Measurements from ENCODE around the gene TMEM120B. TPM values are rescaled to one million over a fixed set of nuclear protein-coding genes. Genes with fewer than 3 reads are reported as not detected.

TMEM120B gene
- total and polyA plus RNA-seq, 2 of the 13 experiments (the other 11 are each of a cell fraction or from before 2014, with no cell fraction given): 7.1 to 12.9 TPM

DNA sequence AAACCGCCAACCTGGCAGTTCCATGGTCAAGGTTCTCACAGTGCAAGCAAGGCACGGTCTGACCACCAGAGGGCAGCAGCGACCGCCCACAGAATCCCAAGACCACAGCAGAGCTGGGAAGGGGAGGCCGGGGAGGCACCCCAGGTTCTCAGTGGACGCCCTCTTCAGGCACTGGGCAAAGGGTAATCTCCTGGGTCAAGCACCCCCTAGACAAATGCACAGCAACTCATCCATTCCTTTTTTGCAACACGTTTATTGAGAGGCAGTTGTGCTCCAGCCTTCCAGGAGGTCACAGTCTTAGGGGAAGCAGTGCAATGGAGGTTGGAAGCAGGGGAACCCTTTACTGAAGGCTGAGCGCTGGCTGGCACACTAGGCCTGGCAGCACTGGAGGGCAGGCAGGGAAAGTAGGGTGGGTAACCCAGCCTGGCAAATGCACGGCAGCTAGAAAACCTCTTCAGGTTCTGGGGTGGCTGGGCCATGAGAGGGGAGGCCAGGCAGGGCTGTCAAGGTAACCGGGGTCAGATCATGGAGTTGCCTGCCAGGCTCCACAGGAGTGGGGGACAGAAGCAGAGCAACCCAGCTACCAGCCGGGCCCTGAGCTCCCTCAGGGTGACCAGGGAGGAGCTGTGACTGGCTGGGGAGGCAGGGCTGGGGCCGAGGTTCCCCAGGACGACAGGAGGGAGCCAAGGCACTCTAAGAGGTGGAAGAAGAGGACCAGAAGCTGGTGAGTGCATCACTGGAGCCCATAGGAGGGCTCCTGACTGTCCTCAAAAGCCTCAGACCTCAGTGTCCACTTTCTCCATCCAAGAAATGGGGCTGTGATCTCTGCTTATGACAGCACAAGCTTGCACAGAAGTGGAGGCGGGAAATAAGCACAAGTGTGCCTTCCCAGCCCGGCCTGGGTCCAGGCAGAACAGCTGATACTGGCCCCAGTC is 82.7 kb downstream of the TMEM120B start (continued):
- TF ChIP-seq, protein P1, sequence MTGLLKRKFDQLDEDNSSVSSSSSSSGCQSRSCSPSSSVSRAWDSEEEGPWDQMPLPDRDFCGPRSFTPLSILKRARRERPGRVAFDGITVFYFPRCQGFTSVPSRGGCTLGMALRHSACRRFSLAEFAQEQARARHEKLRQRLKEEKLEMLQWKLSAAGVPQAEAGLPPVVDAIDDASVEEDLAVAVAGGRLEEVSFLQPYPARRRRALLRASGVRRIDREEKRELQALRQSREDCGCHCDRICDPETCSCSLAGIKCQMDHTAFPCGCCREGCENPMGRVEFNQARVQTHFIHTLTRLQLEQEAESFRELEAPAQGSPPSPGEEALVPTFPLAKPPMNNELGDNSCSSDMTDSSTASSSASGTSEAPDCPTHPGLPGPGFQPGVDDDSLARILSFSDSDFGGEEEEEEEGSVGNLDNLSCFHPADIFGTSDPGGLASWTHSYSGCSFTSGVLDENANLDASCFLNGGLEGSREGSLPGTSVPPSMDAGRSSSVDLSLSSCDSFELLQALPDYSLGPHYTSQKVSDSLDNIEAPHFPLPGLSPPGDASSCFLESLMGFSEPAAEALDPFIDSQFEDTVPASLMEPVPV (CRISPR knock-in tag; IDR thresholded peaks at IDR 0.05): no peak; the same call in 1 of the 2 replicates
- TF ChIP-seq, protein P2, sequence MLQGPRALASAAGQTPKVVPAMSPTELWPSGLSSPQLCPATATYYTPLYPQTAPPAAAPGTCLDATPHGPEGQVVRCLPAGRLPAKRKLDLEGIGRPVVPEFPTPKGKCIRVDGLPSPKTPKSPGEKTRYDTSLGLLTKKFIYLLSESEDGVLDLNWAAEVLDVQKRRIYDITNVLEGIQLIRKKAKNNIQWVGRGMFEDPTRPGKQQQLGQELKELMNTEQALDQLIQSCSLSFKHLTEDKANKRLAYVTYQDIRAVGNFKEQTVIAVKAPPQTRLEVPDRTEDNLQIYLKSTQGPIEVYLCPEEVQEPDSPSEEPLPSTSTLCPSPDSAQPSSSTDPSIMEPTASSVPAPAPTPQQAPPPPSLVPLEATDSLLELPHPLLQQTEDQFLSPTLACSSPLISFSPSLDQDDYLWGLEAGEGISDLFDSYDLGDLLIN (CRISPR knock-in tag; IDR thresholded peaks at IDR 0.05; ENCODE audit: borderline replicate concordance): no peak
- TF ChIP-seq, protein P3, sequence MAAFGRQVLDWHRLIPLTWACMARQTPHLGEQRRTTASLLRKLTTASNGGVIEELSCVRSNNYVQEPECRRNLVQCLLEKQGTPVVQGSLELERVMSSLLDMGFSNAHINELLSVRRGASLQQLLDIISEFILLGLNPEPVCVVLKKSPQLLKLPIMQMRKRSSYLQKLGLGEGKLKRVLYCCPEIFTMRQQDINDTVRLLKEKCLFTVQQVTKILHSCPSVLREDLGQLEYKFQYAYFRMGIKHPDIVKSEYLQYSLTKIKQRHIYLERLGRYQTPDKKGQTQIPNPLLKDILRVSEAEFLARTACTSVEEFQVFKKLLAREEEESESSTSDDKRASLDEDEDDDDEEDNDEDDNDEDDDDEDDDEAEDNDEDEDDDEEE (CRISPR knock-in tag; IDR thresholded peaks at IDR 0.05): no peak
- TF ChIP-seq DNMT1 (CRISPR knock-in tag; IDR thresholded peaks at IDR 0.05): no peak
- no peak for TF ChIP-seq FOXK2 (IDR thresholded peaks at IDR 0.05)
- TF ChIP-seq ONECUT2 (CRISPR knock-in tag; IDR thresholded peaks at IDR 0.05): no peak
- TF ChIP-seq ZNF292 (CRISPR knock-in tag; IDR thresholded peaks at IDR 0.05; ENCODE audit: borderline replicate concordance, low read depth): no peak
- TF ChIP-seq ISX (CRISPR knock-in tag; conservative IDR thresholded peaks at IDR 0.05): no peak
- no peak for TF ChIP-seq NCOR1 (IDR thresholded peaks at IDR 0.05; ENCODE audit: borderline replicate concordance, low read length)
- TF ChIP-seq FOXO1 (CRISPR knock-in tag; IDR thresholded peaks at IDR 0.05): no peak
- TF ChIP-seq, protein P4, sequence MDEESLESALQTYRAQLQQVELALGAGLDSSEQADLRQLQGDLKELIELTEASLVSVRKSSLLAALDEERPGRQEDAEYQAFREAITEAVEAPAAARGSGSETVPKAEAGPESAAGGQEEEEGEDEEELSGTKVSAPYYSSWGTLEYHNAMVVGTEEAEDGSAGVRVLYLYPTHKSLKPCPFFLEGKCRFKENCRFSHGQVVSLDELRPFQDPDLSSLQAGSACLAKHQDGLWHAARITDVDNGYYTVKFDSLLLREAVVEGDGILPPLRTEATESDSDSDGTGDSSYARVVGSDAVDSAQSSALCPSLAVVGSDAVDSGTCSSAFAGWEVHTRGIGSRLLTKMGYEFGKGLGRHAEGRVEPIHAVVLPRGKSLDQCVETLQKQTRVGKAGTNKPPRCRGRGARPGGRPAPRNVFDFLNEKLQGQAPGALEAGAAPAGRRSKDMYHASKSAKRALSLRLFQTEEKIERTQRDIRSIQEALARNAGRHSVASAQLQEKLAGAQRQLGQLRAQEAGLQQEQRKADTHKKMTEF (CRISPR knock-in tag; IDR thresholded peaks at IDR 0.05): no peak
- TF ChIP-seq ZFP36 (IDR thresholded peaks at IDR 0.05; ENCODE audit: borderline replicate concordance, low read depth, low read length, partially characterized antibody): no peak
- TF ChIP-seq ATAD3A (CRISPR knock-in tag; IDR thresholded peaks at IDR 0.05): no peak
- no peak for TF ChIP-seq EP300 (IDR thresholded peaks at IDR 0.05; ENCODE audit: low read depth in 2 of 2, low read length in 2 of 2)
- TF ChIP-seq EP300 (CRISPR knock-in tag; IDR thresholded peaks at IDR 0.05; ENCODE audit: borderline replicate concordance): peak; percentile 7; the same call in 1 of the 2 replicates
- peak; percentile 13; the same call in 1 of the 2 replicates for TF ChIP-seq PHF20 (CRISPR knock-in tag; IDR thresholded peaks at IDR 0.05)
- no peak for TF ChIP-seq ZNF850 (CRISPR knock-in tag; conservative IDR thresholded peaks at IDR 0.05)
- no peak for TF ChIP-seq ZBTB21 (CRISPR knock-in tag; IDR thresholded peaks at IDR 0.05)
- TF ChIP-seq, protein P5, sequence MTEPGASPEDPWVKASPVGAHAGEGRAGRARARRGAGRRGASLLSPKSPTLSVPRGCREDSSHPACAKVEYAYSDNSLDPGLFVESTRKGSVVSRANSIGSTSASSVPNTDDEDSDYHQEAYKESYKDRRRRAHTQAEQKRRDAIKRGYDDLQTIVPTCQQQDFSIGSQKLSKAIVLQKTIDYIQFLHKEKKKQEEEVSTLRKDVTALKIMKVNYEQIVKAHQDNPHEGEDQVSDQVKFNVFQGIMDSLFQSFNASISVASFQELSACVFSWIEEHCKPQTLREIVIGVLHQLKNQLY (CRISPR knock-in tag; IDR thresholded peaks at IDR 0.05): no peak
- no peak for TF ChIP-seq MAFG (CRISPR knock-in tag; IDR thresholded peaks at IDR 0.05)
- no peak for TF ChIP-seq ZNF775 (CRISPR knock-in tag; IDR thresholded peaks at IDR 0.05; ENCODE audit: borderline replicate concordance)
- no peak for TF ChIP-seq BHLHE40 (IDR thresholded peaks at IDR 0.05; ENCODE audit: low read length)
- TF ChIP-seq ZNF841 (CRISPR knock-in tag; IDR thresholded peaks at IDR 0.05; ENCODE audit: borderline replicate concordance): no peak
- no peak for TF ChIP-seq KDM5B (CRISPR knock-in tag; IDR thresholded peaks at IDR 0.05; ENCODE audit: borderline replicate concordance)
- no peak for TF ChIP-seq ZNF451 (CRISPR knock-in tag; IDR thresholded peaks at IDR 0.05)
